HepG2 (cell line): ENCODE results near the gene C5orf34. TPM values are rescaled to one million over a fixed set of nuclear protein-coding genes. Genes with fewer than 3 reads are reported as not detected.

Experiments used
- AHR ChIP-seq: IDR thresholded peaks from 2 replicates; pipeline ENCODE4 v1.6.1; 2018; ENCODE audit warnings: missing genetic modification reagents, missing compliant biosample characterization
- ATF7 ChIP-seq, 2 experiments: fragments of 450-650 bp in 1 of 2; sonication (generic) in 1 of 2; formaldehyde crosslinking in 1 of 2; IDR thresholded peaks; 2 replicates each; pipeline versions ENCODE4 v1.4.0 to v1.6.1; 2016 to 2020; ENCODE audit warnings: antibody characterized with exemption in 1 of 2, mild to moderate bottlenecking in 1 of 2, missing genetic modification reagents in 1 of 2
- CENPT ChIP-seq: sonication (generic); formaldehyde crosslinking; IDR thresholded peaks from 2 replicates; pipeline ENCODE4 v1.8.0; 2022; ENCODE audit warnings: low read depth, mild to moderate bottlenecking, moderate library complexity, missing genetic modification reagents
- HES4 ChIP-seq: sonication (generic); formaldehyde crosslinking; IDR thresholded peaks from 2 replicates; pipeline ENCODE4 v1.9.0; 2021; ENCODE audit warnings: mild to moderate bottlenecking, missing genetic modification reagents, borderline replicate concordance
- KLF13 ChIP-seq: sonication (generic); formaldehyde crosslinking; IDR thresholded peaks from 2 replicates; pipeline ENCODE4 v1.4.0; 2020; ENCODE audit warnings: mild to moderate bottlenecking, missing genetic modification reagents
- MYC ChIP-seq: sonication (generic); formaldehyde crosslinking; IDR thresholded peaks from 2 replicates; pipeline ENCODE4 v1.9.0; 2021; ENCODE audit warnings: missing genetic modification reagents, borderline replicate concordance
- RFXANK ChIP-seq: IDR thresholded peaks from 2 replicates; pipeline ENCODE4 v1.6.1; 2016
- TEAD2 ChIP-seq: sonication (generic); formaldehyde crosslinking; IDR thresholded peaks from 2 replicates; pipeline ENCODE4 v1.9.0; 2021; ENCODE audit warnings: missing genetic modification reagents
- ZC3H4 ChIP-seq: sonication (generic); formaldehyde crosslinking; IDR thresholded peaks from 2 replicates; pipeline ENCODE4 v1.4.0; 2020; ENCODE audit warnings: missing genetic modification reagents, borderline replicate concordance
- ZNF138 ChIP-seq: sonication (generic); formaldehyde crosslinking; IDR thresholded peaks from 2 replicates; pipeline ENCODE4 v1.5.0; 2020; ENCODE audit warnings: mild to moderate bottlenecking, low read depth, missing genetic modification reagents
- ZNF260 ChIP-seq: sonication (generic); formaldehyde crosslinking; IDR thresholded peaks from 2 replicates; pipeline ENCODE4 v1.4.0; 2020; ENCODE audit warnings: missing genetic modification reagents, low read depth, mild to moderate bottlenecking, borderline replicate concordance
- ZNF569 ChIP-seq: sonication (generic); formaldehyde crosslinking; IDR thresholded peaks from 2 replicates; pipeline ENCODE4 v1.5.0; 2020; ENCODE audit warnings: mild to moderate bottlenecking, missing genetic modification reagents, moderate library complexity, borderline replicate concordance
- ZNF709 ChIP-seq: sonication (generic); formaldehyde crosslinking; IDR thresholded peaks from 2 replicates; pipeline ENCODE4 v1.5.0; 2020; ENCODE audit warnings: mild to moderate bottlenecking, missing genetic modification reagents
- ZSCAN31 ChIP-seq: sonication (generic); formaldehyde crosslinking; IDR thresholded peaks from 2 replicates; pipeline ENCODE4 v1.5.0; 2020; ENCODE audit warnings: low read depth, mild to moderate bottlenecking, missing genetic modification reagents
- ZZZ3 ChIP-seq: sonication (generic); formaldehyde crosslinking; IDR thresholded peaks from 2 replicates; pipeline ENCODE4 v1.4.0; 2020; ENCODE audit warnings: missing genetic modification reagents, mild to moderate bottlenecking, borderline replicate concordance
- polyA plus RNA-seq, 8 experiments: library from polyadenylated mRNA; depleted of rRNA in 3 of 8; stranded (reverse) in 7 of 8; unstranded in 1 of 8; fragments of >200 nt; fragmentation: Illumina TruSeq in 4 of 8; extraction: Trizol in 4 of 8; gene quantifications; 2 replicates each; pipeline versions ENCODE4 v1.2.1 to v1.2.3, GENCODE V29; 2011 to 2016; ENCODE audit warnings: low read depth in 4 of 8, missing spikeins in 1 of 8, mixed read lengths in 1 of 8; ENCODE audit not compliant: insufficient read depth in 1 of 8
- total RNA-seq, 5 experiments: library from RNA; depleted of rRNA; stranded (reverse); fragments of >200 nt; fragmentation: Illumina TruSeq; extraction: Trizol; gene quantifications; 2 replicates each; pipeline ENCODE4 v1.2.3, GENCODE V29; 2016; ENCODE audit warnings: low read depth in 1 of 5
- TF ChIP-seq, protein P1 (sequence below): IDR thresholded peaks from 2 replicates; pipeline ENCODE4 v1.6.1; 2012; ENCODE audit warnings: low read length, improper control_type of control experiment
- TF ChIP-seq, protein P2 (sequence below): IDR thresholded peaks from 2 replicates; pipeline ENCODE4 v1.6.1; 2016; ENCODE audit warnings: low read depth
- TF ChIP-seq, protein P3 (sequence below), 2 experiments: IDR thresholded peaks; 2 replicates each; pipeline ENCODE4 v1.6.1; 2011 to 2012; ENCODE audit warnings: low read length in 2 of 2, borderline replicate concordance in 1 of 2, low read depth in 1 of 2, mild to moderate bottlenecking in 1 of 2, moderate library complexity in 1 of 2
- TF ChIP-seq, protein P4 (sequence below): sonication (generic); formaldehyde crosslinking; IDR thresholded peaks from 2 replicates; pipeline ENCODE4 v1.8.1; 2023; ENCODE audit warnings: missing genetic modification reagents, mild to moderate bottlenecking, borderline replicate concordance

C5orf34 gene
- total and polyA plus RNA-seq, 2 of the 13 experiments (the other 11 are each of a cell fraction or from before 2014, with no cell fraction given), result 3.2 to 6.4 TPM

DNA sequence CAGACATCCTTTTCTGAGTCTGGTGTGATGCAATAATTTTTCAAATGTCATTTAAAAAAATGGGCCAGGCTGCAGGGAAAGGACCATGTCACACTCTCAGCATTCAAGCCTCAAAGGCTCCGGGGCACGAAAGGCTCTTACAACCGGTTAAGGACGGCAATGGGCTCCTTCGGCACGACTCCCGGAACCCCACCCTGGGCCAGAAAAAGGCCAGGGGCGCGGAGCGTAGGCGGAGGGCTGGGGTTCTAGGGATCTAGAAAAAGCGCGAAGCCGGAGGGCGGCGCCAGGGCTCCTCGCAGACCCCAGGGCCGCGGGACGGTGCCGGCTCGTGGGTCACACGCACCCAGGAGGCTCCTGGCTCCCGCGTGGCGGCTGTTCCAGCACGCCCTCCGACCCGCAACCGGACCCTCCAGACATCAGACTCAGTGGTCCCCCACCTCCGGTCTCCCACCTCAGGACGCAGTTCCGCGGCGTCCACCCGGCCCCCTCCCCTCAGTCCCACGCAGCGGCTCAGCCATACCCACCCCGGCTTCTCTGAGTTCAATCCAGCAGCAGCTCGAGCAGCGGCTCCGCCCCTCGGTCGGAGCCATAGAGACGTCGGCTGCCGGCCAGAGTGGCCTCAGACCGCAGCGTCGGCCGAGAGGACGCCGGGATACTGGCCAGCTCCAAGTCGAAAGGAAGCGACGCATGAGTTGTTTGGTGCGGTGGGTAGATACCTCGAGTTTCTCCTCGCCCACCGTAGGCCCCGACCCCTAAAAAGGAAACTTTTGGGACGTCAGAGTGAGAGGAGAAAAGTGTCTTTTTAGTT, 31.4 kb downstream of the C5orf34 start, which contains the start of gene TMEM267 (continued):
- TF ChIP-seq ZZZ3 (CRISPR knock-in tag) (peak; percentile 7; the same call in 1 of the 2 replicates), RFXANK (no peak), KLF13 (CRISPR knock-in tag) (no peak), HES4 (peak; percentile 70; the same call in 1 of the 2 replicates), TEAD2 (CRISPR knock-in tag) (no peak), ZC3H4 (CRISPR knock-in tag) (no peak), MYC (CRISPR knock-in tag) (peak; percentile 67; the same call in 1 of the 2 replicates), ZNF569 (no peak), AHR (no peak), ZNF138 (CRISPR knock-in tag) (no peak; the same call in none of the 2 replicates), CENPT (no peak), ZNF709 (CRISPR knock-in tag) (0 out of 2 replicates have a peak, but pooled peaks have one; percentile 36), ATF7 (IDR thresholded peaks at IDR 0.05) (no peak), ATF7 (CRISPR knock-in tag; IDR thresholded peaks at IDR 0.05) (no peak), ZNF260 (CRISPR knock-in tag) (no peak), ZSCAN31 (CRISPR knock-in tag) (0 out of 2 replicates have a peak, but pooled peaks have one; percentile 67)
- TF ChIP-seq, protein P1, sequence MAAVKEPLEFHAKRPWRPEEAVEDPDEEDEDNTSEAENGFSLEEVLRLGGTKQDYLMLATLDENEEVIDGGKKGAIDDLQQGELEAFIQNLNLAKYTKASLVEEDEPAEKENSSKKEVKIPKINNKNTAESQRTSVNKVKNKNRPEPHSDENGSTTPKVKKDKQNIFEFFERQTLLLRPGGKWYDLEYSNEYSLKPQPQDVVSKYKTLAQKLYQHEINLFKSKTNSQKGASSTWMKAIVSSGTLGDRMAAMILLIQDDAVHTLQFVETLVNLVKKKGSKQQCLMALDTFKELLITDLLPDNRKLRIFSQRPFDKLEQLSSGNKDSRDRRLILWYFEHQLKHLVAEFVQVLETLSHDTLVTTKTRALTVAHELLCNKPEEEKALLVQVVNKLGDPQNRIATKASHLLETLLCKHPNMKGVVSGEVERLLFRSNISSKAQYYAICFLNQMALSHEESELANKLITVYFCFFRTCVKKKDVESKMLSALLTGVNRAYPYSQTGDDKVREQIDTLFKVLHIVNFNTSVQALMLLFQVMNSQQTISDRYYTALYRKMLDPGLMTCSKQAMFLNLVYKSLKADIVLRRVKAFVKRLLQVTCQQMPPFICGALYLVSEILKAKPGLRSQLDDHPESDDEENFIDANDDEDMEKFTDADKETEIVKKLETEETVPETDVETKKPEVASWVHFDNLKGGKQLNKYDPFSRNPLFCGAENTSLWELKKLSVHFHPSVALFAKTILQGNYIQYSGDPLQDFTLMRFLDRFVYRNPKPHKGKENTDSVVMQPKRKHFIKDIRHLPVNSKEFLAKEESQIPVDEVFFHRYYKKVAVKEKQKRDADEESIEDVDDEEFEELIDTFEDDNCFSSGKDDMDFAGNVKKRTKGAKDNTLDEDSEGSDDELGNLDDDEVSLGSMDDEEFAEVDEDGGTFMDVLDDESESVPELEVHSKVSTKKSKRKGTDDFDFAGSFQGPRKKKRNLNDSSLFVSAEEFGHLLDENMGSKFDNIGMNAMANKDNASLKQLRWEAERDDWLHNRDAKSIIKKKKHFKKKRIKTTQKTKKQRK, result no peak
- TF ChIP-seq, protein P2, sequence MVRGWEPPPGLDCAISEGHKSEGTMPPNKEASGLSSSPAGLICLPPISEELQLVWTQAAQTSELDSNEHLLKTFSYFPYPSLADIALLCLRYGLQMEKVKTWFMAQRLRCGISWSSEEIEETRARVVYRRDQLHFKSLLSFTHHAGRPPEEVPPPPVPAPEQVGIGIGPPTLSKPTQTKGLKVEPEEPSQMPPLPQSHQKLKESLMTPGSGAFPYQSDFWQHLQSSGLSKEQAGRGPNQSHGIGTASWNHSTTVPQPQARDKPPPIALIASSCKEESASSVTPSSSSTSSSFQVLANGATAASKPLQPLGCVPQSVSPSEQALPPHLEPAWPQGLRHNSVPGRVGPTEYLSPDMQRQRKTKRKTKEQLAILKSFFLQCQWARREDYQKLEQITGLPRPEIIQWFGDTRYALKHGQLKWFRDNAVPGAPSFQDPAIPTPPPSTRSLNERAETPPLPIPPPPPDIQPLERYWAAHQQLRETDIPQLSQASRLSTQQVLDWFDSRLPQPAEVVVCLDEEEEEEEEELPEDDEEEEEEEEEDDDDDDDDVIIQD, result no peak
- TF ChIP-seq, protein P3, sequence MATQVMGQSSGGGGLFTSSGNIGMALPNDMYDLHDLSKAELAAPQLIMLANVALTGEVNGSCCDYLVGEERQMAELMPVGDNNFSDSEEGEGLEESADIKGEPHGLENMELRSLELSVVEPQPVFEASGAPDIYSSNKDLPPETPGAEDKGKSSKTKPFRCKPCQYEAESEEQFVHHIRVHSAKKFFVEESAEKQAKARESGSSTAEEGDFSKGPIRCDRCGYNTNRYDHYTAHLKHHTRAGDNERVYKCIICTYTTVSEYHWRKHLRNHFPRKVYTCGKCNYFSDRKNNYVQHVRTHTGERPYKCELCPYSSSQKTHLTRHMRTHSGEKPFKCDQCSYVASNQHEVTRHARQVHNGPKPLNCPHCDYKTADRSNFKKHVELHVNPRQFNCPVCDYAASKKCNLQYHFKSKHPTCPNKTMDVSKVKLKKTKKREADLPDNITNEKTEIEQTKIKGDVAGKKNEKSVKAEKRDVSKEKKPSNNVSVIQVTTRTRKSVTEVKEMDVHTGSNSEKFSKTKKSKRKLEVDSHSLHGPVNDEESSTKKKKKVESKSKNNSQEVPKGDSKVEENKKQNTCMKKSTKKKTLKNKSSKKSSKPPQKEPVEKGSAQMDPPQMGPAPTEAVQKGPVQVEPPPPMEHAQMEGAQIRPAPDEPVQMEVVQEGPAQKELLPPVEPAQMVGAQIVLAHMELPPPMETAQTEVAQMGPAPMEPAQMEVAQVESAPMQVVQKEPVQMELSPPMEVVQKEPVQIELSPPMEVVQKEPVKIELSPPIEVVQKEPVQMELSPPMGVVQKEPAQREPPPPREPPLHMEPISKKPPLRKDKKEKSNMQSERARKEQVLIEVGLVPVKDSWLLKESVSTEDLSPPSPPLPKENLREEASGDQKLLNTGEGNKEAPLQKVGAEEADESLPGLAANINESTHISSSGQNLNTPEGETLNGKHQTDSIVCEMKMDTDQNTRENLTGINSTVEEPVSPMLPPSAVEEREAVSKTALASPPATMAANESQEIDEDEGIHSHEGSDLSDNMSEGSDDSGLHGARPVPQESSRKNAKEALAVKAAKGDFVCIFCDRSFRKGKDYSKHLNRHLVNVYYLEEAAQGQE (IDR thresholded peaks at IDR 0.05; ENCODE audit: borderline replicate concordance in 1 of 2, low read depth in 1 of 2, low read length in 2 of 2), result peak in 1 of 2 experiments; percentile 17; a peak in 1 of 4 replicates
- TF ChIP-seq, protein P4, sequence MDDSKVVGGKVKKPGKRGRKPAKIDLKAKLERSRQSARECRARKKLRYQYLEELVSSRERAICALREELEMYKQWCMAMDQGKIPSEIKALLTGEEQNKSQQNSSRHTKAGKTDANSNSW (CRISPR knock-in tag), result no peak
